GM21529 (cell line): ENCODE measurements around the gene KCND3.

Experiments
- ATAC-seq: cut with Tn5 transposase; IDR thresholded peaks from one replicate; pipeline ENCODE4 v1.9.1; 2021; ENCODE audit not compliant: unreplicated experiment

Gene KCND3

DNA sequence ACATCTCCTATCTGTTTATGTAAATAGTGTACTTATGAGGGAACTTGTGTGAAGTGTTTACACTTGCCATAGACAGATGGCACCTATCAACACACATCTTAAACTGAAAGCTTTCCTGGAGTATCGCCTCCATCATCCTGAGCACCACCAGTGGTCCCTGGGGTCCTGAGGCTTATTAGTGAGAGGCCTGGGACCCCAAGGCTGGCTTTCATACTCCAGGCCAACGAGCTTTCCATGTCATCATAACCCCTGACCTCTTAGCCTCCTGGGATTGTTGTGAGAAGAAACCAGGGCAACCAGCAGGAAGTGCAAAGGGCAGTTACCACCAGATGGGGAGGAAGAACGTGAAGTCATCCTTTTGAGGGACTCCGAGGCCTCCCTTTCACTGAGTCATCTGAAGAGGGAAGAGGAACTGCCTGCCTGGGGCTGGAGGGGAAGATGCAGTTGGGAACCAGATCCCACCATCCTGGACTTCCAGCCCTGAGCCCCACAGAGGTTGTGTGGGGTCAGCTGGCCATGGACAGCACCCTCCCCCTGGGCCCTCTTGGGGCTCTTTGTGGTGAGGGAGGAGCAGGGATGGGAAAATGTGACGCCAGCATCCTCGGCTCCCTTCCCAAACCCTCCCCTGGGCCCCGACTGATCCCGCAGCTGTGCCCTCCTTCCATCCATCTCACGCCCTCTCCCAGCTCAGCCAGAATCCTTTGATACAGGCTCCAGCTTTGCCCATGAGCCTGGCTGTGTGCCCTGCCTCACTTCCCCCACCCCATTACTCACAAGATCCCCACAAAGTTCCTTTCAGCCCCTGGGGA lies 256.1 kb downstream of the KCND3 start:
- ATAC-seq, result no peak

DNA sequence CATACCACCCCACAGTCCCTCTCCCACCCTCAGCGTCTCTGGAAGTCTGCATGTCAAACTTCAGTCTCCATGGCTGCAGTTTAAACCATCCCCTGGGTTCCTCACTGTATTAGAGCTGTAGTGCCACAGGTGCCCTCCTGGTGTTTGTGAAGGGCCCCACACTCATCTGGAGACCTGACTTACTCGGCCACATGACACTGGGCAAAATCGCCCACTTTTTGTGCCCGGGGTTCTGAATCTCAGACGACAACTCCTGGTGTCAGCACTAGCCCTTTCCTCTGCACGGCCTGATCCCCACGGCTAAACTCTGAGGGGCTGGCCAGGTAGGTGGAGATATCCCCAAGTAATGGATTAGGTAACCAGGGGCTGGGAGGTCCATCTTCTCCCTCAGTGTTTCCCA lies 256.8 kb downstream of the KCND3 start:
- ATAC-seq, result no peak

GRCh38 chr1:111731956-111732355 lies 257.5 kb downstream of the KCND3 start:
- ATAC-seq, result no peak

DNA sequence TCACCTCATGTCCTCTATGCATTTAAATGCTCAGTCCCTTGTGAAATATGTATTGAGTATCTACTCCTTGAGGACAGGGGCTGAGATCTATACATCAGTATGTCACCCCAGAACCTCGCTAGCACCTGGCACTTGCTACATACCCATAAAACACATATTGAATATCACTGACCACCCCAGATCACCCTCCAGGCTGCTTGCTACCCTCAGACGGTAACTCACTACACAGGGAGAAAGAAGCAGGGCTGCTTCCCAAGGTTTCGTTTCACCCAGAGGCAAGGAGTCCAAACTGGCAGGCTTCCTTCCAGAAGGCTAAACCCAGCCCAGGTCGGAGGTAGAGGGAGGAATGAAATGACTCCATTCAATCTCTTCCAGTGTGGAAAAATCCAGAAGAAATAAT lies 258.8 kb downstream of the KCND3 start:
- no peak for ATAC-seq

DNA sequence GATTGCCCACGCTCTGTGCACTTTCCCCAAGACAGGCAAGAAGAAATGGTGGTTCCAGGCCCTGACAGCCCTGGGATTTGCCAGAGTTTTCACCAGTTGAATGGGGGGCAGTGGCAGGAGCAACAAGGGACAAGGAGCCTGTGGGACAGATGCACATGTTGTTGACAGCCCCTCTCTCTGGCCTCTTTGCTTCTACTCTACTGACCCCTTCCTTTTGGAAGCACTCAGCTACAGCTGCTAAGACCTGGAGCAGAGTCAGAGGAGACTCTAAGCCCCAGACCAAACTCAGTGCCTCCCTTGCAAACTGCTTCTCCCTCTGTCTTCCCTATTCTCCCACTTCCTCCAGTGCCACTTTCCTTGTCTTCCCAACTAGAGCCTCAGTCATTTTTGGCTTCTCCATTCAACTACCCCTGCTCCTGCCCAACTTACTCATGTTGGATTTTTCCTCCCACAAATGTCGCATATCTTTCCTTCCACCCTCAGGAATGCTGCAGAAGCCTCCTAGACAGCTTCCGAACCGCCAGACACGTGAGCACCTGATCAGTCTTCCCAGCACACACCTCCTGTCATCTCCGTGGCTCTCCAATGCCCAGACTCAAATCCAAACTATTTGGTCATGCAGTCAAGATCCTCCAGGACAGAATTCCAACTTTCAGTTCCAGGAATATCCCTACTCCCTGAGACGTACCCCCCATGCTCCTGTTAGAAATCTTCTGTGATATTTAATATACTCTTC lies 259.4 kb downstream of the KCND3 start:
- ATAC-seq, result no peak

- ATAC-seq, result no peak
These were observed 260.1 kb downstream of the KCND3 start for GRCh38 chr1:111729271-111729921.

DNA sequence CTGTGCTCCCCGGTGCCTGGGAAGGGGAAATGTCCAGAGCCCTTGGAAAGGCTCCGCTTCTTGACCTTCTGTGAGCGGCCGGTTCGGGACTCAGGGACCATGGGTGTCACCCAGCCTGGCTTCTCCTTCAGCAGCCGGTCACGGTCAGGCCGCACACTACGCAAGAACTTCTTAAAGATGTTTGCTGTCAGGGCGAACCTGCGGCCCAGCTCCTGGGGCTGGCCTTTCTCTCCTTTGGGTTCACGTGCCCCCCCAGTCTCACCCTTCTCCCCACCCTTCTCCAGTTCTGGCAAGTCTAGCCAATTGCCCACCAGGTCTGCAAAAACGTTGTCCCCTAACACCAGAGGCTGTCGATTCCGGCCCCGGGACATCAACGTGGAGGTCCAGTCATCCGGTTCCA lies 262.4 kb downstream of the KCND3 start:
- no peak for ATAC-seq

- ATAC-seq, result no peak
These were observed 264.3 kb downstream of the KCND3 start for GRCh38 chr1:111725192-111725591.

DNA sequence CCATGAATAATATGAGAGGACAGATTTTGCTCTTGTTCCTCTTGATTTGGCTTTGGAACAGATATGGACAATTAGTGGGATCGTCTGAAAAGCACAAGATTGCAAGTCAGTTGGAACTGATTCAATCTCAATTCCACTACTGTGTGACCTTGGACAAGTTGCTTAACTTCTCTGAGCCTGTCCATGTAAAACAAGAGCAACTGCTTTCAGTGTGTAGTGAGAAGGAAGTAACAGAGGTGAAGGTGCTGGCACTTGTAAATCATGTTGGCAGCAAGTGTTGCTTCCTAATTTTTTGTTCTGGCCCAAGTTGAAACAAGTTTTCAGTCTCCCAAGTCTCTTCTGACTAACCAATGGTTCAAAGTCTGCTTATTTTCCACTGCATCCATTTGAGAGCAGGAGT lies 265.6 kb downstream of the KCND3 start:
- no peak for ATAC-seq

- no peak for ATAC-seq
These were observed 266.2 kb downstream of the KCND3 start for GRCh38 chr1:111723091-111723806.

GRCh38 chr1:111720977-111721786 lies 268.3 kb downstream of the KCND3 start:
- ATAC-seq, result no peak
